ENCODE data around the gene NAP1L1.

- TF ChIP-seq, protein P1, sequence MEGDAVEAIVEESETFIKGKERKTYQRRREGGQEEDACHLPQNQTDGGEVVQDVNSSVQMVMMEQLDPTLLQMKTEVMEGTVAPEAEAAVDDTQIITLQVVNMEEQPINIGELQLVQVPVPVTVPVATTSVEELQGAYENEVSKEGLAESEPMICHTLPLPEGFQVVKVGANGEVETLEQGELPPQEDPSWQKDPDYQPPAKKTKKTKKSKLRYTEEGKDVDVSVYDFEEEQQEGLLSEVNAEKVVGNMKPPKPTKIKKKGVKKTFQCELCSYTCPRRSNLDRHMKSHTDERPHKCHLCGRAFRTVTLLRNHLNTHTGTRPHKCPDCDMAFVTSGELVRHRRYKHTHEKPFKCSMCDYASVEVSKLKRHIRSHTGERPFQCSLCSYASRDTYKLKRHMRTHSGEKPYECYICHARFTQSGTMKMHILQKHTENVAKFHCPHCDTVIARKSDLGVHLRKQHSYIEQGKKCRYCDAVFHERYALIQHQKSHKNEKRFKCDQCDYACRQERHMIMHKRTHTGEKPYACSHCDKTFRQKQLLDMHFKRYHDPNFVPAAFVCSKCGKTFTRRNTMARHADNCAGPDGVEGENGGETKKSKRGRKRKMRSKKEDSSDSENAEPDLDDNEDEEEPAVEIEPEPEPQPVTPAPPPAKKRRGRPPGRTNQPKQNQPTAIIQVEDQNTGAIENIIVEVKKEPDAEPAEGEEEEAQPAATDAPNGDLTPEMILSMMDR (conservative IDR thresholded peaks at IDR 0.05) = no peak
- no peak for TF ChIP-seq EZH2 (IDR thresholded peaks at IDR 0.05; ENCODE audit: low read depth)
These were observed 70.5 kb downstream of the NAP1L1 start for GRCh38 chr12:76014007-76014406.

Data from PC-9 (cell line).